ENCODE results near the gene CTBP2. TPM values are rescaled to one million over a fixed set of nuclear protein-coding genes. Genes with fewer than 3 reads are reported as not detected.

The CTBP2 gene
- total and polyA plus RNA-seq, 3 experiments from 2014 or later, result 1.4 to 2.8 (median 1.8) TPM

DNA sequence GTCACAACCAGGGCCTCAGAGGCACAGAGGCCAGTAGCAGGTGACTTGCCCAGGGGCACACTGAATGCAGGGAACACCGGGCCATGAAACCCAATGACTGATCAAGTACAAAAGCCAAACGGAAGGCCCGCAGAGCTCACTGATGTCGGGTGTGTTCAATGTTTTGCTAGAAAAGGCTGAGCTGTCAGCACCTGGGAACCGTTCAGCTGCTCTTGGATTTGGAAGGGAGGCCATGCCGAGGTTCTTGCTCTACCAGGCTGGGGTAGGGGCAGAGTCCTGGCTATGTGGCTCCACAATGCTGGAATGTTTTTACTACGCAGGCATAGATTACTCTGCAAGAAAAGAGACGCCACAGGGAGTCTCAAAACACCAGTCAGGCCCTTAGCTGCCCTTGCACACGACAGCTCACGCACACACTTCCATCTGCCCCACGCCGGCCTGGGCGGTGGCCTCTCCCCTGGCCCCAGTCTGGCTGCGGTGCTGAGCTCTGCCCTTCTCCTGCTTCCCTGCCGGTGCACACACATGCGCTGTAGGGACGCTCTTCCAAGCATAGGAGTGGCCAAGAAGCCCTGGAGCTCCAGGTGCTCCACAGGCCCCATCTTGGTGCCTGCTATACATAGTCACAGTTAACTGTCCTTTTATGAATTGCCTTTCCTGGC is 138.5 kb downstream of the CTBP2 start:
- no peaks in the 10 kb centered on the region for H3K4me1 Mint-ChIP-seq
- DNase-seq, result no peak
- Histone ChIP-seq H3K9me3 (ENCODE audit: low read length) (no peaks in the 10 kb centered on the region), H3K4me1 (ENCODE audit: insufficient read depth, low read length) (no peaks in the 10 kb centered on the region), H3K36me3 (ENCODE audit: insufficient read depth, low read length) (no peaks in the 10 kb centered on the region), H3K27me3 (ENCODE audit: insufficient read depth, low read length, poor library complexity, severe bottlenecking) (no peaks in the 10 kb centered on the region), H3K4me3 (ENCODE audit: low read length) (no peak overlapping the region), H3K27ac (ENCODE audit: low read depth, low read length) (no peak overlapping the region)
- no peaks in the 10 kb centered on the region for H3K36me3 Mint-ChIP-seq
- H3K9me3 Mint-ChIP-seq, result peaks cover 0 to 2% (median 0%) of the 10 kb centered on the region in 5 donors
- H3K27me3 Mint-ChIP-seq, result peaks cover 3 to 6% of the 10 kb centered on the region in 2 donors
- ChIA-PET CTCF (no interaction called here), POLR2A (no interaction called here)
- no peak overlapping the region for H3K4me3 Mint-ChIP-seq
- H3K27ac Mint-ChIP-seq, result no peak overlapping the region

DNA sequence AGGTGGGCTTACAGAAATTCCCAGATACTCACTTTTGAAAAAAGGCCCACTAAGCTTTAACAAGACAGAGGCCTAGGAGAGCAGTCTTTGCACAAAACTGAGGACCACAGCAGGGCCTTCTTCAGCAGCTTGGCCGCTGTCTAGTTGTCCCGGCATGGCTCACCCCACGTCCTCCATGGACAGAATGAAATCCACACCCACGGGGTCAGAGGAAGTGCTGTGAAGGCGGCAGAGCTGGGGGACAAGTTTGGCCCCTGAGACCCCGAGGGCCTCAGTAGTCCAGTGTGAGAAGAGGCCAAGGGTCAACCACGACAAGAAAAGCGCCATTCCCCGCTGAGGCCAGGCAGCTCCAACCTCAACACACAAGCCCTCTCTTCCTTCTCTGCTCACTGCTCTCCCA is 139.5 kb downstream of the CTBP2 start:
- Histone ChIP-seq H3K4me1 (ENCODE audit: insufficient read depth, low read length) (no peaks in the 10 kb centered on the region), H3K27ac (ENCODE audit: low read depth, low read length) (no peak overlapping the region), H3K36me3 (ENCODE audit: insufficient read depth, low read length) (no peaks in the 10 kb centered on the region), H3K9me3 (ENCODE audit: low read length) (no peaks in the 10 kb centered on the region), H3K4me3 (ENCODE audit: low read length) (no peak overlapping the region), H3K27me3 (ENCODE audit: insufficient read depth, low read length, poor library complexity, severe bottlenecking) (no peaks in the 10 kb centered on the region)
- Mint-ChIP-seq H3K27me3 (peaks cover 3 to 9% of the 10 kb centered on the region in 2 donors), H3K4me1 (no peaks in the 10 kb centered on the region), H3K4me3 (no peak overlapping the region), H3K9me3 (peaks cover 0 to 2% (median 0%) of the 10 kb centered on the region in 5 donors), H3K36me3 (no peaks in the 10 kb centered on the region), H3K27ac (no peak overlapping the region)
- POLR2A ChIA-PET, result no interaction called here
- CTCF ChIA-PET, result no interaction called here
- DNase-seq, result no peak

DNA sequence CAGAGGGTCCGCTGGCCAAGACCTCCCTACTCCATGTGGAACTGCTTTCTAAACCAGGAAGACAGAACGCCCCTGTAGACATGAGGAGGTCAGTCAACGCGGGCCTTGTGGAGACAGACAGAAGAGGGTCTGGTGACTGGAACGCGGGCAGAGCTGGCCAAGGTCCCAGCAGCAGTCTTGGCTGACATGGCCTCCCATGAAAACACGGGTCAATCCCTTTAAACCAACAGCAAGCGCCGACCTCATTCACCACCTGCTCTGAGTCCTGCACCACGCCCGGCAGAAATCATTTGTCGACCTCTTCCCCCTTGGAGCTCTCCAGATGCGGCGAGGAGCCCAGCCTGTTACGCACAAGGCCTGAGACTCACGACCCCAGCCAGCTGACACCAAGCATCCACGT is 140.0 kb downstream of the CTBP2 start:
- Mint-ChIP-seq H3K4me3 (no peak overlapping the region), H3K27me3 (peaks cover 3 to 11% of the 10 kb centered on the region in 2 donors), H3K27ac (no peak overlapping the region), H3K4me1 (peaks cover 2% of the 10 kb centered on the region in 3 donors), H3K9me3 (peaks cover 0 to 2% (median 0%) of the 10 kb centered on the region in 5 donors), H3K36me3 (no peaks in the 10 kb centered on the region)
- ChIA-PET CTCF (no interaction called here), POLR2A (no interaction called here)
- H3K4me1 ChIP-seq (ENCODE audit: insufficient read depth, low read length), result no peaks in the 10 kb centered on the region
- no peak overlapping the region for H3K27ac ChIP-seq (ENCODE audit: low read depth, low read length)
- no peaks in the 10 kb centered on the region for H3K9me3 ChIP-seq (ENCODE audit: low read length)
- DNase-seq, result no peak
- no peak overlapping the region for H3K4me3 ChIP-seq (ENCODE audit: low read length)
- H3K27me3 ChIP-seq (ENCODE audit: insufficient read depth, low read length, poor library complexity, severe bottlenecking), result no peaks in the 10 kb centered on the region
- H3K36me3 ChIP-seq (ENCODE audit: insufficient read depth, low read length), result no peaks in the 10 kb centered on the region

DNA sequence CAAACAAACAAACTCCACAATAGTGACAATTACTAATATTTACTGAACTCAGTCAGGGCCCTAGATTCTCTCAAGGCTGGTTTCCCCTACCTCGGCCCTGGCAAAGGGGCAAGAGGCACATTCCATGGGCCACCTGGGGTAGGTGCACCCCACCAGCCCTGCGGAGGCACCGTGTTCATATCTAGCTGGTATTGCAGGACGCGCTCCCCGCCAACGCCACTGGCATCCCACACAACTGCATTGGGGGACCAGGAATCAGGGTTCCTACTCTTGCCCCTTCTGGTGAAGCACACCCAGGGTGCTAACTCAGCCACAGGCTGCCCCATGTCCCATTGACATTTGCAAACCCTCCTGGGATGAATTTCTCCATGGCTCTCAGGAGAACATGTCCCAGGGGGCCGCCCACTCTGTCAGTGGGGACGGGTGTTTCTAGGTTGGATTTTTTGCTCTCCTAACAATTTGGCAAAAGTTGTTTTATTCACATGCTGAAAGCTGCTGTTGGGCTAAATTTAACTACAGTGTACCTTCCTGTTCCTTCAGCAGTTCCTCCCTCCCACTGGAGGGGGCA is 141.7 kb downstream of the CTBP2 start:
- Mint-ChIP-seq H3K27me3 (peaks cover 12 to 16% of the 10 kb centered on the region in 2 donors), H3K27ac (no peak overlapping the region), H3K4me3 (no peak overlapping the region), H3K4me1 (peaks cover 3 to 10% (median 10%) of the 10 kb centered on the region in 3 donors), H3K9me3 (peaks cover 0 to 2% (median 0%) of the 10 kb centered on the region in 5 donors), H3K36me3 (no peaks in the 10 kb centered on the region)
- no peaks in the 10 kb centered on the region for H3K27me3 ChIP-seq (ENCODE audit: insufficient read depth, low read length, poor library complexity, severe bottlenecking)
- H3K4me1 ChIP-seq (ENCODE audit: insufficient read depth, low read length), result no peaks in the 10 kb centered on the region
- no peak overlapping the region for H3K27ac ChIP-seq (ENCODE audit: low read depth, low read length)
- no peak for DNase-seq
- no peak overlapping the region for H3K4me3 ChIP-seq (ENCODE audit: low read length)
- no peaks in the 10 kb centered on the region for H3K36me3 ChIP-seq (ENCODE audit: insufficient read depth, low read length)
- no peaks in the 10 kb centered on the region for H3K9me3 ChIP-seq (ENCODE audit: low read length)
- CTCF ChIA-PET, result no interaction called here
- POLR2A ChIA-PET, result no interaction called here

DNA sequence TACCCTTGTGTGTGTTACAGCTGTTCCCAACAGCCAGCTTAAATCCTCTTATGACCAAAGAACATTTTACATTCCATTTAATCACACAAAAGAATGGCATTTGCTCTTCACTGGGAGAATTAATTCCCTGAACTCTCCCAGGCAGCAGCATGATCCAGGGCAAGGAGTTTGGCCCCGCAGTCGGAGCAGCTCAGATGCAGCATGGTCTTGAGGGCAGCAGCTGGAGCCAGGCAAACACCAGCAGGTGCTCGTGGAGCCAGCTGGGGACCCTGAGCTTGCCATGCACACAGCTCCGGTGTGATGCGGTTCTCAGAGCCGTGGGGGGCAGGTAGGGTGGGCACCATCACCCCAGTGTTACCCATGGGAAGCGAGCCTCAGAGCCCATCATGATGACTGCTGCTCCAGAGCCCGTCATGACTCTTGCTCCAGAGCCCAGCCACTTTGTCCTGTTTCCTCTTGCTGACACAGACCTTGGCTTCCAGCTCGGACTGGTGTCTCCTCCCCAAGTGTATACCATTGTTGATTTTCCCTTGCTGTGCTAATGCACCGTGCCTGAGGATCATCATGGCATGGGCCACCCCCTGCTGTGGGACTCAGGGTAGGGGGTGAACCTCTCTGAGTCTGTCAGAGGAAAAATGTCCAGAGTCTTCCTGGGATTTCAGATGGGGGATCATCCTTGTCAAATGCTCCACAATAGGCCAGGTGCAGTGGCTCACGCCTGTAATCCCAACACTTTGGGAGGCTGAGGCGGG is 142.6 kb downstream of the CTBP2 start:
- H3K27ac ChIP-seq (ENCODE audit: low read depth, low read length), result no peak overlapping the region
- no peak for DNase-seq
- CTCF ChIA-PET, result no interaction called here
- H3K9me3 ChIP-seq (ENCODE audit: low read length), result no peaks in the 10 kb centered on the region
- Mint-ChIP-seq H3K4me1 (peaks cover 3 to 10% (median 10%) of the 10 kb centered on the region in 3 donors), H3K9me3 (peaks cover 0 to 2% (median 0%) of the 10 kb centered on the region in 5 donors), H3K36me3 (no peaks in the 10 kb centered on the region), H3K27me3 (peaks cover 13 to 16% of the 10 kb centered on the region in 2 donors), H3K27ac (no peak overlapping the region), H3K4me3 (no peak overlapping the region)
- no peaks in the 10 kb centered on the region for H3K4me1 ChIP-seq (ENCODE audit: insufficient read depth, low read length)
- no peaks in the 10 kb centered on the region for H3K36me3 ChIP-seq (ENCODE audit: insufficient read depth, low read length)
- POLR2A ChIA-PET, result no interaction called here
- no peak overlapping the region for H3K4me3 ChIP-seq (ENCODE audit: low read length)
- no peaks in the 10 kb centered on the region for H3K27me3 ChIP-seq (ENCODE audit: insufficient read depth, low read length, poor library complexity, severe bottlenecking)

DNA sequence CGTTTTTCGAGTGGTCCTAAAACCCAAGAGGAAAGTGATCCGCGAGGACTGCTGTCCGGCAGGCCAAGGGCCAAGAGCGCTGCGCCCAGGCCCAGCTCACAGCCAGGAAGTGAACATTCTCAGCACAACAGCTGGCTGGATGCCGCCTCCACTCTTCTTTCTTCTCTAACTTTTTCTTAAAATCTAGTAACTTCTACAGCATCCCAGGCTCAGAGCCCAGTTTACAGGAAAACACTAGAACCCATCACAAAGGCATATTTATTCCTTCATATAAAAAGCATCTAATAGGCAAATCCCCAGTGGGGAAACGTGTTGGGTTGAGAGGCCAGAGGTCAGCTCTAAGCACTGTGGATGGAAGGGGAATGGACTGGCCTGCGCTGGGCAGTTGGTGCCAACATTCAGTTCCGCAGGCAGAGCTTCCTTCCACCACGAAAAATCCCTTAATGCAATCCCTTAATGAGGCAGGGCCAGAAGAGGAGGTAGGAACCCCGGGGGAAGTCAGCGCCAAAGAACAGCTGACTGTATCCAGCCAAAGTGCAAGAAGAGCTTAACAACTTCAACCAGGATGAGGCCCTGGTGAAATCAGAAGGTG is 143.7 kb downstream of the CTBP2 start:
- CTCF ChIA-PET, result no interaction called here
- Mint-ChIP-seq H3K9me3 (peaks cover 0 to 2% (median 0%) of the 10 kb centered on the region in 5 donors), H3K36me3 (no peaks in the 10 kb centered on the region)

DNA sequence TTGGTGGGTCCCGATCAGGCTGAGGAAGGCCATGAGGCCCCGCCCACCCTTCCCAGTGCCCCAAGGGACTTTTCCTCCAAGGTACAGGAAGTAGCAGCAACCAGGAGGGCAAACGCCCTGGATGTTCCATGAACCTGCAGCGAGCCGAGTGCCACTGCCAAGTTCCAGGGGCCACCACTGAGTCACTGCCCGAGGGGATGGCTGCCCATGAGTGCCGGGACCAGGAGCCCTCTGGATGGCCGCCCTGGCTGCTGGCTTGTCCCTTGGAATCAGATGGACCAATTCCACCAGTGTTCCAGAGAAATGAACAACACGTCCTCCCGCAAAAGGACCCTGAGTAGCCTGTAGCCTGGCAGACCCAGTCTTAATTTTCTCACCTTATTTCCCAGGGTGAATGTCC is 144.2 kb downstream of the CTBP2 start:
- CTCF ChIA-PET, result no interaction called here

More for the DNA sequence above, 143.7 kb downstream of the CTBP2 start:
- H3K4me3 ChIP-seq (ENCODE audit: low read length), result no peak overlapping the region
- H3K4me1 Mint-ChIP-seq, result peaks cover 3 to 10% (median 10%) of the 10 kb centered on the region in 3 donors
- H3K4me1 ChIP-seq (ENCODE audit: insufficient read depth, low read length), result no peaks in the 10 kb centered on the region
- DNase-seq, result no peak
- no peak overlapping the region for H3K27ac Mint-ChIP-seq
- H3K4me3 Mint-ChIP-seq, result no peak overlapping the region
- no peaks in the 10 kb centered on the region for H3K27me3 ChIP-seq (ENCODE audit: insufficient read depth, low read length, poor library complexity, severe bottlenecking)
- H3K9me3 ChIP-seq (ENCODE audit: low read length), result no peaks in the 10 kb centered on the region
- peaks cover 13 to 16% of the 10 kb centered on the region in 2 donors for H3K27me3 Mint-ChIP-seq
- POLR2A ChIA-PET, result no interaction called here
- no peak overlapping the region for H3K27ac ChIP-seq (ENCODE audit: low read depth, low read length)
- H3K36me3 ChIP-seq (ENCODE audit: insufficient read depth, low read length), result no peaks in the 10 kb centered on the region

More for the DNA sequence above, 144.2 kb downstream of the CTBP2 start:
- H3K27me3 Mint-ChIP-seq, result peaks cover 13 to 20% of the 10 kb centered on the region in 2 donors
- H3K4me1 Mint-ChIP-seq, result peaks cover 3 to 10% (median 10%) of the 10 kb centered on the region in 3 donors
- no peak overlapping the region for H3K4me3 Mint-ChIP-seq
- Histone ChIP-seq H3K4me3 (ENCODE audit: low read length) (no peak overlapping the region), H3K9me3 (ENCODE audit: low read length) (no peaks in the 10 kb centered on the region), H3K4me1 (ENCODE audit: insufficient read depth, low read length) (no peaks in the 10 kb centered on the region), H3K27ac (ENCODE audit: low read depth, low read length) (no peak overlapping the region), H3K27me3 (ENCODE audit: insufficient read depth, low read length, poor library complexity, severe bottlenecking) (no peaks in the 10 kb centered on the region), H3K36me3 (ENCODE audit: insufficient read depth, low read length) (no peaks in the 10 kb centered on the region)
- POLR2A ChIA-PET, result no interaction called here
- DNase-seq, result no peak
- no peak overlapping the region for H3K27ac Mint-ChIP-seq
- H3K9me3 Mint-ChIP-seq, result peaks cover 0 to 2% (median 0%) of the 10 kb centered on the region in 5 donors
- no peaks in the 10 kb centered on the region for H3K36me3 Mint-ChIP-seq
